Pancreas (tissue), 10 donors: ENCODE measurements around the gene ANO4. TPM values are rescaled to one million over a fixed set of nuclear protein-coding genes. Genes with fewer than 3 reads are reported as not detected.
"Not testable (repeated sequence)": the region's sequence is repeated elsewhere in the genome, so short reads cannot be mapped to it uniquely, and the experiment has no call there.

Experiments used
- ATAC-seq, 4 donors: fragments of 200-7000 bp; cut with Tn5 transposase; one replicate each; pipeline versions ENCODE4 v1.8.0 to v1.9.1; 2020; ENCODE audit warnings: mild to moderate bottlenecking in 4 of 4, moderate library complexity in 4 of 4
- DNase-seq, 6 donors: peaks; one replicate each; pipeline ENCODE4 v3.0.0-alpha.2; 2020
- FAIRE-seq: peaks from 2 replicates; lab custom pipeline; 2012; peaks lifted over from hg19 to GRCh38; lab: Jason Lieb, UNC
- H3K27ac ChIP-seq, 4 donors: fragments of 200-600 bp; sonication (generic); 1 replicate in 3 of 4; 2 replicates in 1 of 4; pipeline versions ENCODE4 v1.5.0 to v1.8.0; 2020
- H3K27me3 ChIP-seq, 4 donors: fragments of 200-600 bp; one replicate each; pipeline ENCODE4 v1.8.0; 2021
- H3K36me3 ChIP-seq, 3 donors: fragments of 200-600 bp; sonication (generic) in 1 of 3; one replicate each; pipeline versions ENCODE4 v1.5.0 to v1.8.0; 2020 to 2021
- H3K4me1 ChIP-seq, 3 donors: fragments of 200-600 bp; one replicate each; pipeline ENCODE4 v1.8.0; 2021
- H3K4me3 ChIP-seq, 4 donors: fragments of 200-600 bp; sonication (generic) in 2 of 4; one replicate each; pipeline versions ENCODE4 v1.5.0 to v1.8.0; 2020 to 2021
- H3K9me3 ChIP-seq, 4 donors: fragments of 200-600 bp; one replicate each; pipeline ENCODE4 v1.8.0; 2021
- WGBS, 2 donors: extraction: QIAGEN DNeasy Blood & Tissue Kit; methylation state at CpG; one replicate each; pipeline ENCODE4 v1.1.7; 2013; 5-methylcytosine and 5-hydroxymethylcytosine counted together
- intact Hi-C, 3 donors: fragments of 100-400 bp; cut with DNase I; formaldehyde crosslinking; loops; one replicate each; pipeline versions ENCODE4 v1.11.1 to v1.14.2; 2022
- polyA plus RNA-seq, 2 donors: library from polyadenylated mRNA; stranded (reverse); fragments of 200-250 nt; gene quantifications; one replicate each; pipeline ENCODE4 v1.2.3, GENCODE V29; 2013
- total RNA-seq, 6 donors: library from RNA; stranded (reverse); fragmentation: NEBNext Ultra II Directional in 4 of 6; extraction: Animal tissue kit (Norgen Biotek cat#: 25700) in 4 of 6; gene quantifications; one replicate each; pipeline versions ENCODE4 v1.2.1 to v1.2.4, GENCODE V29; 2021 to 2023
- TF ChIP-seq, protein P1 (sequence below), 4 donors: fragments of 200-600 bp; sonication (generic) in 3 of 4; IDR thresholded peaks; one replicate each; pipeline versions ENCODE4 v1.5.0 to v1.8.0; 2021; ENCODE audit warnings: antibody characterized with exemption in 4 of 4
- donor health status: healthy with polysubstance abuse.
- donor health status: DM: no; HTN: no; CAD: no; lungs with moderate emphysema.
- donor health status: DM: no; HTN: no; CAD: no.
- donor health status: control.
- donor health status: control.
- donor health status: Bipolar disorder and iron deficiency.
- donor health status: DM: yes; HTN: yes; CAD: no.
- donor health status: DM: no; HTN: no; CAD: no.
- donor health status: DM: no; HTN: no; CAD: no.
- donor health status: DM: yes; HTN: yes; CAD: no.

Gene ANO4
- total and polyA plus RNA-seq, 8 donors: 0.14 to 2.1 (median 0.28) TPM; not detected in 1

DNA sequence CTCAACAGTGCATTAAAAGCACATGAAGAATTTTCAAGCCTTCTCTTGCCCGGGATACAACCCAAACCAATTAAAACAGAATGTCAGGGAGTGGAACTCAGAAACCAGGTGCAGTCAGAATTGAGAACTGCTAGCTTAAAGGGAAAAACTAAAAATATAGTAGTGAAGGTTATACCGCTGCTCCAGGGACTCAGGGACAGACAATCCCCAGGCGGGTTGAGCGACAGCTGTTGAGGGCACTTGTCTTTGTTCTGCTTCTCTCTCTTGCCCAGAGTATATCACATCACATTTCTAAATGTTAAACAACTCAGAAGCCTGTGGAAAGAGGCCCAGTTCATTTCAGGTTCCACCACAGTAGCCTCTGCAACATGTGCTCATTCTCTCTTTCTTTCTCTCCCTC, 322.3 kb downstream of the ANO4 start:
- H3K4me1 ChIP-seq: no peaks in the 10 kb centered on the region
- FAIRE-seq: no peak
- H3K4me3 ChIP-seq: no peak overlapping the region
- no peaks in the 10 kb centered on the region for H3K36me3 ChIP-seq
- intact Hi-C loops: no loop called here
- H3K27ac ChIP-seq: no peak overlapping the region
- ATAC-seq: no peak
- H3K27me3 ChIP-seq: no peaks in the 10 kb centered on the region
- DNase-seq: no peak
- no peaks in the 10 kb centered on the region for H3K9me3 ChIP-seq
- TF ChIP-seq, protein P1, sequence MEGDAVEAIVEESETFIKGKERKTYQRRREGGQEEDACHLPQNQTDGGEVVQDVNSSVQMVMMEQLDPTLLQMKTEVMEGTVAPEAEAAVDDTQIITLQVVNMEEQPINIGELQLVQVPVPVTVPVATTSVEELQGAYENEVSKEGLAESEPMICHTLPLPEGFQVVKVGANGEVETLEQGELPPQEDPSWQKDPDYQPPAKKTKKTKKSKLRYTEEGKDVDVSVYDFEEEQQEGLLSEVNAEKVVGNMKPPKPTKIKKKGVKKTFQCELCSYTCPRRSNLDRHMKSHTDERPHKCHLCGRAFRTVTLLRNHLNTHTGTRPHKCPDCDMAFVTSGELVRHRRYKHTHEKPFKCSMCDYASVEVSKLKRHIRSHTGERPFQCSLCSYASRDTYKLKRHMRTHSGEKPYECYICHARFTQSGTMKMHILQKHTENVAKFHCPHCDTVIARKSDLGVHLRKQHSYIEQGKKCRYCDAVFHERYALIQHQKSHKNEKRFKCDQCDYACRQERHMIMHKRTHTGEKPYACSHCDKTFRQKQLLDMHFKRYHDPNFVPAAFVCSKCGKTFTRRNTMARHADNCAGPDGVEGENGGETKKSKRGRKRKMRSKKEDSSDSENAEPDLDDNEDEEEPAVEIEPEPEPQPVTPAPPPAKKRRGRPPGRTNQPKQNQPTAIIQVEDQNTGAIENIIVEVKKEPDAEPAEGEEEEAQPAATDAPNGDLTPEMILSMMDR (IDR thresholded peaks at IDR 0.05): no peak
- WGBS, 2 donors: 77 to 81% methylated on average over 4 of the region's 4 CpGs

DNA sequence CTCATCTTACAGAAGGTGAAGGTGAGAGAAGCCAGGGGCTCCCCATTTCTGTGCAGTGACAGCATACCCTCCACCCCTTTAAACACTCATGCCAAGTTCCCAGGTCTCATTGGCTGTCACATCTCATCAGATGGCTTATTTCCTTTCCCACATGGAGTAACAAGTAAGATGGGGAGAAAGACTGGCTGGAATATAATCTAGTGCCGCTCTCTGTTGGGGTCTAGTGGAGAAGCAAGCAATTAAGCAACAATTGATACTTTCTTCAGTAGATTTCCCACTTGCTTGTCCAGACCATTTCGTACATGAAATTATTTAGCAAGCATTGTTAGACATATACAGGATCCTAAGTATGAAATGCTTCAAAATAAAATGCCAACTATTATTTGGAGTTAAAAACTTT, 323.3 kb downstream of the ANO4 start:
- TF ChIP-seq, protein P1 (IDR thresholded peaks at IDR 0.05): no peak
- H3K27me3 ChIP-seq: no peaks in the 10 kb centered on the region
- H3K9me3 ChIP-seq: no peaks in the 10 kb centered on the region
- H3K4me3 ChIP-seq: no peak overlapping the region
- H3K4me1 ChIP-seq: no peaks in the 10 kb centered on the region
- DNase-seq: peak in 1 of 6 donors; percentile 9
- no peaks in the 10 kb centered on the region for H3K36me3 ChIP-seq
- intact Hi-C loops: no loop called here
- no peak for FAIRE-seq
- no peak for ATAC-seq
- WGBS, 2 donors: 70 to 90% methylated on average over 2 of the region's 2 CpGs
- no peak overlapping the region for H3K27ac ChIP-seq

DNA sequence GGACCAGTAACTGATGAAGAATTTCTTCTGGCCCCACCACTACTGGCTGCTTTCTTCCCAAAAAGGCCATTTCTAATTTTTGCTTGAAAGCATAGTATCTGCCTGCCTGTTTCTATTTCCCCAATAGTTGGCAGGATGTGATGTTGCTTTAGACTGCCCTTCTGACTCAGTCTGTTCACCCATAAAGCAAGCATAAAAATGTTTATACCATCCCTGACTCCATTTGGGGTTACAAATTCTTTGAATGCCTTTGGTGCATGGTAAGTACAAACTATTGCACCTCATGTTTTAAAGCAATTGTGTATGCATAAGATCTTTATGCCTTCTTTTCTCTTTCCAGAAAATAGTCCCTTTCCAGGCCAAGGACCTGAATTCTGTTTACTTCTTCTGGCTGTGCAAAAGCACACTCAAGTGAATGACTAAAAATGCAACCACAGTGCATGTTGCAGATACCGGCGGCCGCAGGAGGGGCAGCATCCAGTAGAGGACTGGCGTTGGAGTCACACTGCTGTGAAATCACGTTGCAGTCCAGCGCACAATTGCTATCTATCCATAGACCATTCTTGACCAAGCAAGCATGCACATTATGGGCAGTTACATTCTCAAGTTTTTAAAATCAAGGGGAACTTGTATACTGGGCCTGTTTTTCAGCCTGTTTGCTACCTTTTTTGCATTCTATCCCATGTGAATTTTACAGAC, 333.1 kb downstream of the ANO4 start:
- no peaks in the 10 kb centered on the region for H3K27me3 ChIP-seq
- no peak overlapping the region for H3K27ac ChIP-seq
- ATAC-seq (no peak), DNase-seq (no peak), FAIRE-seq (no peak)
- TF ChIP-seq, protein P1 (IDR thresholded peaks at IDR 0.05): no peak
- intact Hi-C loops: no loop called here
- H3K4me3 ChIP-seq: no peak overlapping the region
- no peaks in the 10 kb centered on the region for H3K4me1 ChIP-seq
- WGBS, 2 donors: 80 to 87% methylated on average over 6 of the region's 6 CpGs
- no peaks in the 10 kb centered on the region for H3K36me3 ChIP-seq
- H3K9me3 ChIP-seq: no peaks in the 10 kb centered on the region

DNA sequence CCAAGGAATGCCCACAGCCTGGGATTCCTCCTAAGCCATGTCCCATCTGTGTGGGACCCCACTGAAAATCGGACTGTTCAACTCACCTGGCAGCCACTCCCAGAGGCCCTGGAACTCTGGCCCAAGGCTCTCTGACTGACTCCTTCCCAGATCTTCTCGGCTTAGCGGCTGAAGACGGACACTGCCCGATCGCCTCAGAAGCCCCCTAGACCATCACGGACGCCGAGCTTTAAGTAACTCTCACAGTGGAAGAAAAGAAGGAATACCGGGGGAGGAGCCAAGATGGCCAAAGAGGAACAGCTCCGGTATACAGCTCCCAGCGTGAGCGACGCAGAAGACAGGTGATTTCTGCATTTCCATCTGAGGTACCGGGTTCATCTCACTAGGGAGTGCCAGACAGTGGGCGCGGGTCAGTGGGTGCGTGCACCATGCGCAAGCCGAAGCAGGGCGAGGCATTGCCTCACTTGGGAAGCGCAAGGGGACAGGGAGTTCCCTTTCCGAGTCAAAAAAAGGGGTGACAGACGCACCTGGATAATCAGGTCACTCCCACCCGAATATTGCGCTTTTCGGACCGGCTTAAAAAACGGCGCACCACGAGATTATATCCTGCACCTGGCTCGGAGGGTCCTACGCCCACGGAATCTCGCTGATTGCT, 351.3 kb downstream of the ANO4 start:
- DNase-seq, H3K4me1 ChIP-seq, H3K27ac ChIP-seq, H3K9me3 ChIP-seq, ATAC-seq, FAIRE-seq, intact Hi-C loops, H3K4me3 ChIP-seq, H3K36me3 ChIP-seq, H3K27me3 ChIP-seq: not testable (repeated sequence)
- WGBS, 2 donors: 80 to 81% methylated on average over 35 of the region's 35 CpGs

DNA sequence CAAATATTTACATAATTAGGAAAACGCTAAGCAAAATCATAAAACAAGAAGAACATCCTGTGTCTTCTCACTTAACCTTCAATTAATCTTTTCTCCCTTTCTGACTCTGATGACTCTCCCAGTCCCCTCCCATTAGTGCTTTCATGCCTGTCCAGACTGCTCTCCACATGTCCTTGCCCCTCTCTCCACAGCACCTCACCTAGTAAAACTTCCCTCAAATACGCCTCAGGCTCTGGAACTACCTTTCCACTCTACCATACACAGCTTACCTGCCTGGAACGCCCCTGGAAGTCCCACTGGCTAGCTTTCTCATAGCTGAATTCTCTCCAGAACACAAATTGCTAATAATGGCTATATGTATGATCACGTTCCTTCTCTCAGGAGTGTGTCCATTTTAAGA, 370.7 kb downstream of the ANO4 start:
- no peaks in the 10 kb centered on the region for H3K27me3 ChIP-seq
- no peak for ATAC-seq
- no peaks in the 10 kb centered on the region for H3K36me3 ChIP-seq
- H3K4me3 ChIP-seq: no peak overlapping the region
- no peak for DNase-seq
- H3K4me1 ChIP-seq: no peaks in the 10 kb centered on the region
- FAIRE-seq: no peak
- no peaks in the 10 kb centered on the region for H3K9me3 ChIP-seq
- WGBS, 2 donors: 43 to 44% methylated on average over 4 of the region's 4 CpGs
- no peak overlapping the region for H3K27ac ChIP-seq
- TF ChIP-seq, protein P1 (IDR thresholded peaks at IDR 0.05): no peak
- intact Hi-C loops: no loop called here
